PFSK-1 (cell line): ENCODE measurements around the gene TP53I11.

Source experiments
- FOXP2 ChIP-seq: optimal IDR thresholded peaks from 2 replicates; pipeline ENCODE3; 2011; ENCODE audit warnings: borderline replicate concordance, control low read depth, inconsistent platforms; ENCODE audit not compliant: insufficient read depth; ENCODE audit errors: extremely low read length, extremely low read depth
- POLR2AphosphoS5 ChIP-seq: IDR thresholded peaks from 2 replicates; pipeline ENCODE4 v1.6.1; 2012; ENCODE audit warnings: low read depth, mild to moderate bottlenecking, control low read depth, low read length, moderate library complexity
- SIN3A ChIP-seq: IDR thresholded peaks from 2 replicates; pipeline ENCODE4 v1.6.1; 2012; ENCODE audit warnings: mild to moderate bottlenecking, low read length, moderate library complexity, borderline replicate concordance; ENCODE audit not compliant: insufficient read depth
- TAF1 ChIP-seq: IDR thresholded peaks from 2 replicates; pipeline ENCODE4 v1.6.1; 2012; ENCODE audit warnings: low read length, control low read depth, borderline replicate concordance; ENCODE audit not compliant: insufficient read depth
- TF ChIP-seq, protein P1 (sequence below), 2 experiments: IDR thresholded peaks; 2 replicates each; pipeline versions ENCODE4 v1.6.1 to v1.8.0; 2011 to 2012; ENCODE audit warnings: low read depth in 2 of 2, low read length in 2 of 2, control low read depth in 1 of 2, inconsistent platforms in 1 of 2, mild to moderate bottlenecking in 1 of 2, moderate library complexity in 1 of 2; ENCODE audit not compliant: insufficient read depth in 1 of 2

Gene TP53I11

DNA sequence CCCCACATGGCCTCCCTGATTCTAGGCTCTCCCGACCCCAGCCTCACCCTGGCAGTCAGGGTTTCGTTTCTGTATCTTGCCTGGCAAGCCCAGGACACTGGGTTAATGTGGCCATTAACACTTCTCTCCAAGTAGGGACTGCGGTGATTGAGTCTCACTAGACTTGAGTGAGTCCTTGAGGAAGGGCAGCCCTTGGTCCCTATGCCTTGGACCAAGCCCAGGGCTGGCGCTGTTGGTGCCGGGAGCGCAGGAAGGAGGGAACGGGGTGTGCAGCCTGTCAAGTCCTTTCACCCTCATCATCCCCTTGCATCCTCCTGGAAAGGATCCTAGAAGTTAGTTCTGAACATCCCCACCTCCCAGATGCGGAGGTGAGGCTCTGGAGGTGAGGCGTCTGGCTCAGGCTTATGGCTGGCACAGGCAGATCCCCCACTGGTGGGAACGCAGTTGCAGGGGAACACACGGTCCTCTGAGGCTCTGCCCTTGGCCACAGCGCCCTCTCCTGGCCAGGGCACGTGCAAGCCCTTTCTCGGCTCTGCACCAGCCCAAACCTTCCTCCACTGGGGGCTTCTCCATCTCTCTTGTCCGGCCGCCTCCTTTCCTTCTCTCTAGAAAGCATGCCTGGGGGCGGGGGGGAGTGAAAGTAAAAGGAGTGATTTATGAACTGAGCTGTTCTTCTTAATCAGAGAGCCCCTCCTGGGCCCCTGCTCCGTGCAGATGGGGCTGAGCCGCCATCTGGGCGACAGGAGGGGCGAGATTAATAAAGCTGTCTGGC lies 56.7 kb downstream of the TP53I11 start:
- TF ChIP-seq SIN3A = no peak
- no peak for TF ChIP-seq POLR2AphosphoS5
- TF ChIP-seq FOXP2 = peak; percentile 65
- TF ChIP-seq, protein P1, sequence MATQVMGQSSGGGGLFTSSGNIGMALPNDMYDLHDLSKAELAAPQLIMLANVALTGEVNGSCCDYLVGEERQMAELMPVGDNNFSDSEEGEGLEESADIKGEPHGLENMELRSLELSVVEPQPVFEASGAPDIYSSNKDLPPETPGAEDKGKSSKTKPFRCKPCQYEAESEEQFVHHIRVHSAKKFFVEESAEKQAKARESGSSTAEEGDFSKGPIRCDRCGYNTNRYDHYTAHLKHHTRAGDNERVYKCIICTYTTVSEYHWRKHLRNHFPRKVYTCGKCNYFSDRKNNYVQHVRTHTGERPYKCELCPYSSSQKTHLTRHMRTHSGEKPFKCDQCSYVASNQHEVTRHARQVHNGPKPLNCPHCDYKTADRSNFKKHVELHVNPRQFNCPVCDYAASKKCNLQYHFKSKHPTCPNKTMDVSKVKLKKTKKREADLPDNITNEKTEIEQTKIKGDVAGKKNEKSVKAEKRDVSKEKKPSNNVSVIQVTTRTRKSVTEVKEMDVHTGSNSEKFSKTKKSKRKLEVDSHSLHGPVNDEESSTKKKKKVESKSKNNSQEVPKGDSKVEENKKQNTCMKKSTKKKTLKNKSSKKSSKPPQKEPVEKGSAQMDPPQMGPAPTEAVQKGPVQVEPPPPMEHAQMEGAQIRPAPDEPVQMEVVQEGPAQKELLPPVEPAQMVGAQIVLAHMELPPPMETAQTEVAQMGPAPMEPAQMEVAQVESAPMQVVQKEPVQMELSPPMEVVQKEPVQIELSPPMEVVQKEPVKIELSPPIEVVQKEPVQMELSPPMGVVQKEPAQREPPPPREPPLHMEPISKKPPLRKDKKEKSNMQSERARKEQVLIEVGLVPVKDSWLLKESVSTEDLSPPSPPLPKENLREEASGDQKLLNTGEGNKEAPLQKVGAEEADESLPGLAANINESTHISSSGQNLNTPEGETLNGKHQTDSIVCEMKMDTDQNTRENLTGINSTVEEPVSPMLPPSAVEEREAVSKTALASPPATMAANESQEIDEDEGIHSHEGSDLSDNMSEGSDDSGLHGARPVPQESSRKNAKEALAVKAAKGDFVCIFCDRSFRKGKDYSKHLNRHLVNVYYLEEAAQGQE (IDR thresholded peaks at IDR 0.05; ENCODE audit: insufficient read depth in 1 of 2, low read depth in 2 of 2, low read length in 2 of 2) = no peak
- no peak for TF ChIP-seq TAF1

DNA sequence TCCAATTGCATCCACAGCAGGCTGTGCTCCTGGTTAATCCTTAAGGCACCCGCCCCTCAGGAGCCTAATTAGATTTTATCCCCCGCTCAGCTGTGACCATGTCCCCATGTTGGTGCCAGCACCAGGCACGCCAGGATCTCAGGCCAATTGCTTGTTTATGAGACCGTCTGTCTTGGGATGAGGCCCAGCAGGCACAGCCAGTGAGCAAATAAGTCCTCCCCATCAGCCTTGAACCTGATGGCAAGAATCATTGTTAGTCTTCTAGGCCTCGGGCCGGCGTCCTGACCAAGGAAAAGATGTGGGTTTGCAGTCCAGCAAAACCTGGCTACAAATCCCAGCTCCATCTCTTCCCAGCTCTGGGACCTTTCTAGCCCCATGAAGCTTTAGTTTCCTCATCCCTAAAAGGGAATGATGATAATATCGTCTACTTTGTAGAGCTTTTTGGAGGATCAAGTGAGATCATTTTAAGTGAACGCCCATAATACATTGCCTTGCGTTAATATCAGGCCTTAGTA lies 57.3 kb downstream of the TP53I11 start:
- TF ChIP-seq POLR2AphosphoS5 = no peak
- TF ChIP-seq, protein P1 (IDR thresholded peaks at IDR 0.05; ENCODE audit: insufficient read depth in 1 of 2, low read depth in 2 of 2, low read length in 2 of 2) = no peak
- no peak for TF ChIP-seq FOXP2
- no peak for TF ChIP-seq SIN3A

DNA sequence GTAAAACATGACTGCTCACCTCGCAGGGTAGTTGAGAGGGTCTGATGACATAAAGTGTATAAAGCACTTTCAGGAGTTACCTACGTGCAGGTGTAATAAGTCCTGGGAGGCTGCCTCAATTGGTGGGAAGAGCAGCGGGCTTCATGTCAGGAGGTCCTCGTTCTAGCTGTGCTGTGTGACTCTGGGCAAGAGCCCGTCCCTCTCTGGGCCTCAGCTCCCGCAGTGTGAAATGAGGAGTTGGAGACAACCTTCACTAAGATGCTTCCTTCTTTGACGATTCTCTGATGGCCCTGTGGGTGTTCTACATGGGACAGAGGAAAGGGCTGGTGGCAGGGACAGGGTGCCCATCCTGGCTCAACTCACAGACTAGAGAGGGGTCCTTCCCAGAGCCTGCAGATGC lies 57.8 kb downstream of the TP53I11 start:
- TF ChIP-seq, protein P1 (IDR thresholded peaks at IDR 0.05; ENCODE audit: insufficient read depth in 1 of 2, low read depth in 2 of 2, low read length in 2 of 2) = no peak
- no peak for TF ChIP-seq SIN3A
- TF ChIP-seq FOXP2 = no peak
- no peak for TF ChIP-seq POLR2AphosphoS5
- no peak for TF ChIP-seq TAF1

DNA sequence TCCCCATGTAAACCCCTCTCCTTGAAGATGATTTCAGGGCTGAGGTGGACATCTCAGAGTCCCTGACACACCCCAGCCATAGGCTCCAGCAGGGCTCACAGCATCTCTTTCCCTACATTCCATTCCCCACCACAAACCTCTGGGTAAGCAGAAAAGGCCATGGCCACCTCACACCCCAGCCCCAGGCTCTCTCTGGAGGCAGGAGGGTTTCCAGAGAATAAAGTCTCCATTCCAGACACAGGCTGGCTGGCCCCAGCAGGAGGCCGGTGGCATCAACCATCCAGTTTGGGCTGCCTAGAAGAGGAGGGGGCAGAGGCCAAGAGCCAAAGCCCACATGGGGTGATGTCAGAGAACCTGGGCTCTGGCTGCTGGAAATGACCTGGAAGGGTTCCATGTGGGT lies 61.4 kb downstream of the TP53I11 start:
- TF ChIP-seq, protein P1 (IDR thresholded peaks at IDR 0.05; ENCODE audit: insufficient read depth in 1 of 2, low read depth in 2 of 2, low read length in 2 of 2) = no peak

DNA sequence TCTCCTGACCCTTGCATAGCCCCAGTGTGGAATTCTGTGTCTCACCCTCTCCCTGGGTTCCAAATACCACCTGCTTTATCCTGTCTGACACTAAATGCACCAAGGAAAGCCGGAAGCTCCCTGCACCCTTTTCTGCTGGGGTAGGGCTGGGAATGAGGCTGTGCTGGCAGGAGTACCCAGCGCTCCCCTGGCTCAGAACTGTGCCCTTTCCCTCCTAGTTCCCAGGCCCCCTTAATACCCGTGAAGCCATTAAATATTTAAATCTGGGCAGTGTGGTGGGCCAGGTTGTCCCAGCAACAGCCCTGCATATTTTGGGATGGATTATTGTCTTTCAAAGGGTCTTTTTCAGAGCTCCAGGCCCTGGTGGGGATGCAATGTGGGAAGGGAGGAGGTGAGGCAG lies 63.0 kb downstream of the TP53I11 start:
- no peak for TF ChIP-seq FOXP2
- TF ChIP-seq SIN3A = no peak
- TF ChIP-seq POLR2AphosphoS5 = no peak
- TF ChIP-seq, protein P1 (IDR thresholded peaks at IDR 0.05; ENCODE audit: insufficient read depth in 1 of 2, low read depth in 2 of 2, low read length in 2 of 2) = no peak
- no peak for TF ChIP-seq TAF1
